ENCODE results near the gene CD6. TPM values are rescaled to one million over a fixed set of nuclear protein-coding genes. Genes with fewer than 3 reads are reported as not detected.

The CD6 gene, protein sequence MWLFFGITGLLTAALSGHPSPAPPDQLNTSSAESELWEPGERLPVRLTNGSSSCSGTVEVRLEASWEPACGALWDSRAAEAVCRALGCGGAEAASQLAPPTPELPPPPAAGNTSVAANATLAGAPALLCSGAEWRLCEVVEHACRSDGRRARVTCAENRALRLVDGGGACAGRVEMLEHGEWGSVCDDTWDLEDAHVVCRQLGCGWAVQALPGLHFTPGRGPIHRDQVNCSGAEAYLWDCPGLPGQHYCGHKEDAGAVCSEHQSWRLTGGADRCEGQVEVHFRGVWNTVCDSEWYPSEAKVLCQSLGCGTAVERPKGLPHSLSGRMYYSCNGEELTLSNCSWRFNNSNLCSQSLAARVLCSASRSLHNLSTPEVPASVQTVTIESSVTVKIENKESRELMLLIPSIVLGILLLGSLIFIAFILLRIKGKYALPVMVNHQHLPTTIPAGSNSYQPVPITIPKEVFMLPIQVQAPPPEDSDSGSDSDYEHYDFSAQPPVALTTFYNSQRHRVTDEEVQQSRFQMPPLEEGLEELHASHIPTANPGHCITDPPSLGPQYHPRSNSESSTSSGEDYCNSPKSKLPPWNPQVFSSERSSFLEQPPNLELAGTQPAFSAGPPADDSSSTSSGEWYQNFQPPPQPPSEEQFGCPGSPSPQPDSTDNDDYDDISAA
- 100 to 1,000 TPM; 229 to 233 TPM for total RNA-seq
- 156 TPM for polyA plus RNA-seq

DNA sequence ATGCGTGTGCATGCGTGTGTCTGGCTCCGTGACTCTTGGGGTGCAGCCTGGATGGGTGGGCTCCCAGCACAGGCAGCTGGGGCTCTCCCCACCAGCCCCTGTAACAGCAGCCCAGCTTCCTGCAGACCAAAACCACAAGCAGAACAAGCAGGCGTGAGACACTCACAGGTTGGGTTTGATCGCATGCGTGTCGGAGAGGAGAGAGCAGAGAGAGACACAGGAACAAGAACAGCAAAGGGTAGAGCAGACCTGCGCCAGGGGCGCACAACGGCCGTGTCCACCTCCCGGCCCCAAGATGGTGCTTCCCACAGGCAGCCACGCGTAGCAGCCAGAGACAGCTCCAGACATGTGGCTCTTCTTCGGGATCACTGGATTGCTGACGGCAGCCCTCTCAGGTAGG, at the start of gene CD6:
Gene CD6 (plus strand): TSS at position 161 of the 400 bp plus-strand sequence. CDS start 186 bp downstream, at position 347.
- peak within 1 kb of the TSS; percentile 85 to 99 (median 94) for H3K27ac Mint-ChIP-seq
- Histone ChIP-seq H3K27me3 (ENCODE audit: insufficient read depth, low read length, poor library complexity, severe bottlenecking) (no peaks in the 10 kb centered on the region), H3K4me3 (ENCODE audit: low read length) (peak within 1 kb of the TSS; percentile 93), H3K36me3 (ENCODE audit: insufficient read depth, low read length) (peaks cover 2% of the 10 kb centered on the region), H3K27ac (ENCODE audit: low read depth, low read length) (peak within 1 kb of the TSS; percentile 90), H3K9me3 (ENCODE audit: low read length) (no peaks in the 10 kb centered on the region), H3K4me1 (ENCODE audit: insufficient read depth, low read length) (peaks cover 32% of the 10 kb centered on the region)
- peak; percentile 55 to 87 (median 77) for DNase-seq
- H3K4me1 Mint-ChIP-seq, result peaks cover 41 to 48% (median 42%) of the 10 kb centered on the region in 3 donors
- CTCF ChIA-PET, result interaction anchor here (0.8 to 2.8 kb wide), 16 partner anchors 8 to 134 kb away, joined by 3 to 14 read pairs (median 4); partner anchors contain the start of gene TMEM109
- POLR2A ChIA-PET, result interaction anchor here (0.6 to 1.3 kb wide), 10 partner anchors 49 to 716 kb away, joined by 3 to 5 read pairs (median 3); partner anchors contain the start of gene TMEM109
- H3K36me3 Mint-ChIP-seq, result peaks cover 8 to 43% (median 12%) of the 10 kb centered on the region in 3 donors
- peaks cover 0 to 1% of the 10 kb centered on the region in 2 donors for H3K27me3 Mint-ChIP-seq
- peaks cover 0 to 2% (median 0%) of the 10 kb centered on the region in 5 donors for H3K9me3 Mint-ChIP-seq
- H3K4me3 Mint-ChIP-seq, result peak within 1 kb of the TSS; percentile 90 to 97 (median 93)

DNA sequence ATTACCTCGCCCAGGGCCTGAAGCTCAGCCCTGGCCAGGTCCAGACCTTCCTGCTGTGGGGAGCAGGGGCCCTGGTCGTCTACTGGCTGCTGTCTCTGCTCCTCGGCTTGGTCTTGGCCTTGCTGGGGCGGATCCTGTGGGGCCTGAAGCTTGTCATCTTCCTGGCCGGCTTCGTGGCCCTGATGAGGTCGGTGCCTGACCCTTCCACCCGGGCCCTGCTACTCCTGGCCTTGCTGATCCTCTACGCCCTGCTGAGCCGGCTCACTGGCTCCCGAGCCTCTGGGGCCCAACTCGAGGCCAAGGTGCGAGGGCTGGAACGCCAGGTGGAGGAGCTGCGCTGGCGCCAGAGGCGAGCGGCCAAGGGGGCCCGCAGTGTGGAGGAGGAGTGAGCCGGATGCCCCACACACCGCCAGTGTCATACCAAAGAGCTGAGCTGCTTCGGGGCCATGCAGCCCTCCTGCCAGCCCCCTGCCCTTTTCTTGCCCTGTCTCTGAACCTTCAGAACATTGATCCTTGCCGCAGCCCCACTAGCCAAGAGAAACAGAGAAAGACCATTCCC, 49.6 kb upstream of the CD6 start:
- no peak for DNase-seq
- Mint-ChIP-seq H3K27ac (peak overlapping the region in 1 of 8 donors; percentile 15), H3K36me3 (peaks cover 22 to 52% (median 25%) of the 10 kb centered on the region in 3 donors), H3K9me3 (no peaks in the 10 kb centered on the region), H3K27me3 (peaks cover 7 to 19% of the 10 kb centered on the region in 2 donors), H3K4me3 (no peak overlapping the region), H3K4me1 (peaks cover 20 to 41% (median 23%) of the 10 kb centered on the region in 3 donors)
- Histone ChIP-seq H3K9me3 (ENCODE audit: low read length) (no peaks in the 10 kb centered on the region), H3K4me3 (ENCODE audit: low read length) (no peak overlapping the region), H3K27ac (ENCODE audit: low read depth, low read length) (no peak overlapping the region), H3K27me3 (ENCODE audit: insufficient read depth, low read length, poor library complexity, severe bottlenecking) (peaks cover 20% of the 10 kb centered on the region), H3K4me1 (ENCODE audit: insufficient read depth, low read length) (peaks cover 13% of the 10 kb centered on the region), H3K36me3 (ENCODE audit: insufficient read depth, low read length) (peaks cover 39% of the 10 kb centered on the region)
- ChIA-PET CTCF (interaction anchor here (0.7 to 0.9 kb wide), 2 partner anchors 21 to 265 kb away, joined by 3 read pairs; no protein-coding TSS in a partner anchor), POLR2A (interaction anchor here (0.6 kb wide), 2 partner anchors 8 to 167 kb away, joined by 3 to 4 read pairs; no protein-coding TSS in a partner anchor)

DNA sequence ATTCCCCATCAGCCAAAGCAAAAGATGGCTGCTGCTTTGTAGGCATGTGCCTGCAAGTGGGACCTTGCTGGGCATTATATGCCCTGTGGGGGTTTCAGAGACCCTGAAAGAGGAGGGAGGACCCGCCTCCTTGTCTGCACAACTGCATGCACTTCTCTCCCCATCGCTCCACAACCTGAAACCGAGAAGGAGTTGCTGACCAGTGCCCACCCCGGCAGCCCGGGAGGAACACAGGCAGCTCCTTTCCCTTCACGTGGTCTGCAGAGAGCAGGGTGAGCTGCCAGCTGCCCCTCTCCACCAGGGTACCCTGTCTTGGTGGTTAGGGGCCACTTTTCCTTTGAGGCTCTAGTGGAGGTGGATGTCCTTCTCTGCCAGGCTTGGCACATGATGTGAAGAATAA, 48.6 kb upstream of the CD6 start:
- no peak for DNase-seq
- H3K4me3 Mint-ChIP-seq, result peak overlapping the region in 1 of 7 donors; percentile 12
- Histone ChIP-seq H3K27ac (ENCODE audit: low read depth, low read length) (no peak overlapping the region), H3K4me1 (ENCODE audit: insufficient read depth, low read length) (peaks cover 13% of the 10 kb centered on the region), H3K27me3 (ENCODE audit: insufficient read depth, low read length, poor library complexity, severe bottlenecking) (peaks cover 20% of the 10 kb centered on the region), H3K9me3 (ENCODE audit: low read length) (no peaks in the 10 kb centered on the region), H3K4me3 (ENCODE audit: low read length) (no peak overlapping the region), H3K36me3 (ENCODE audit: insufficient read depth, low read length) (peaks cover 38% of the 10 kb centered on the region)
- ChIA-PET CTCF (interaction anchor here (1.3 kb wide), 2 partner anchors 92 to 265 kb away, joined by 3 read pairs; no protein-coding TSS in a partner anchor), POLR2A (interaction anchor here (1.1 kb wide), 1 partner anchor 8 kb away, joined by 3 read pairs; no protein-coding TSS in a partner anchor)
- H3K27ac Mint-ChIP-seq, result no peak overlapping the region
- peaks cover 14 to 32% (median 17%) of the 10 kb centered on the region in 3 donors for H3K4me1 Mint-ChIP-seq
- peaks cover 22 to 50% (median 25%) of the 10 kb centered on the region in 3 donors for H3K36me3 Mint-ChIP-seq
- H3K27me3 Mint-ChIP-seq, result peaks cover 8 to 20% of the 10 kb centered on the region in 2 donors
- H3K9me3 Mint-ChIP-seq, result no peaks in the 10 kb centered on the region

DNA sequence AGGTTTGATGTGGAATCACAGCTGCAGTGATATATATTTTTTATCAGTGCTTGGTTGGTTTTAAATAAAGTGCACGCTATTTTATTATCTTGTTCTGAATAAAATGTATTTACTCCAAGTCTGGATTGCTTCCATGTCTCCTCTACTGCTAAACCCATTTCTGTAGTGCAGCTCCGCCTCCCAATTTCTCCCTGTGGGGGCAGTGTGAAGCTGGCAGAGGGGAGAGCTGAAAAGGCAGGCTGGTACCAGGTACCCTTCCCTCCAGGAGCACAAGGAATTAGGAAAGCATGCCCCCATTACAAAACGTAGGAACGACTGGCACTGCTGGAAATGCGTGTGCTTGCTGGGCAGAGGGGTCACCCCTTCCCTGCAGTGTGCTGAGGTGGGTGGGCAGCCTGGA, 48.2 kb upstream of the CD6 start:
- no peaks in the 10 kb centered on the region for H3K9me3 ChIP-seq (ENCODE audit: low read length)
- peak overlapping the region in 5 of 7 donors; percentile 5 to 78 (median 38) for H3K4me3 Mint-ChIP-seq
- H3K36me3 Mint-ChIP-seq, result peaks cover 22 to 48% (median 25%) of the 10 kb centered on the region in 3 donors
- peaks cover 13% of the 10 kb centered on the region for H3K4me1 ChIP-seq (ENCODE audit: insufficient read depth, low read length)
- peaks cover 14 to 29% (median 17%) of the 10 kb centered on the region in 3 donors for H3K4me1 Mint-ChIP-seq
- H3K36me3 ChIP-seq (ENCODE audit: insufficient read depth, low read length), result peaks cover 34% of the 10 kb centered on the region
- H3K9me3 Mint-ChIP-seq, result no peaks in the 10 kb centered on the region
- H3K27ac Mint-ChIP-seq, result no peak overlapping the region
- ChIA-PET POLR2A (interaction anchor here (0.7 to 1.1 kb wide), 2 partner anchors 8 to 18 kb away, joined by 3 read pairs; no protein-coding TSS in a partner anchor), CTCF (interaction anchor here (1.3 kb wide), 2 partner anchors 92 to 265 kb away, joined by 3 read pairs; no protein-coding TSS in a partner anchor)
- peaks cover 20% of the 10 kb centered on the region for H3K27me3 ChIP-seq (ENCODE audit: insufficient read depth, low read length, poor library complexity, severe bottlenecking)
- no peak for DNase-seq
- H3K27me3 Mint-ChIP-seq, result peaks cover 8 to 20% of the 10 kb centered on the region in 2 donors
- H3K27ac ChIP-seq (ENCODE audit: low read depth, low read length), result no peak overlapping the region
- H3K4me3 ChIP-seq (ENCODE audit: low read length), result no peak overlapping the region

DNA sequence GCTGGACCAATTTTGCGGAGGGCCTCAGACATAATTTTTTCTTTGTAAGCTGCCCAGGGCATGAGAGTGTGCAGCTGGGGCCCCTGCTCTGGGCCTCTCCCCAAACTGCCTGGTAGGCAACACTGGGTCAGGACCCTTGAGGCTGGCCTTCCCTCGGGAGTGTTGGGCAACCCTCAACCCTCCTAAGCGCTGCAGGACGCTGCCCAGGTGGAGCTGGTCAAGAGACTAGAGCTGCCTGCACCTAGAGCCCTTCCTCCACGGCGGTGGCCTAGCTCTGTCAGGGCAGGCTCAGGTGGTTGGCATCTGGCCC, 47.7 kb upstream of the CD6 start:
- Histone ChIP-seq H3K36me3 (ENCODE audit: insufficient read depth, low read length) (peaks cover 33% of the 10 kb centered on the region), H3K27ac (ENCODE audit: low read depth, low read length) (no peak overlapping the region), H3K4me3 (ENCODE audit: low read length) (no peak overlapping the region), H3K27me3 (ENCODE audit: insufficient read depth, low read length, poor library complexity, severe bottlenecking) (peaks cover 20% of the 10 kb centered on the region), H3K9me3 (ENCODE audit: low read length) (no peaks in the 10 kb centered on the region), H3K4me1 (ENCODE audit: insufficient read depth, low read length) (peaks cover 13% of the 10 kb centered on the region)
- CTCF ChIA-PET, result interaction anchor here (1.0 to 1.3 kb wide), 3 partner anchors 24 to 264 kb away, joined by 3 read pairs; no protein-coding TSS in a partner anchor
- Mint-ChIP-seq H3K27me3 (peaks cover 8 to 20% of the 10 kb centered on the region in 2 donors), H3K4me1 (peaks cover 14 to 29% (median 17%) of the 10 kb centered on the region in 3 donors), H3K4me3 (peak overlapping the region in 6 of 7 donors; percentile 35 to 78 (median 53)), H3K36me3 (peaks cover 22 to 47% (median 25%) of the 10 kb centered on the region in 3 donors), H3K9me3 (no peaks in the 10 kb centered on the region), H3K27ac (peak overlapping the region in 1 of 8 donors; percentile 29)
- POLR2A ChIA-PET, result interaction anchor here (0.7 to 1.1 kb wide), 2 partner anchors 9 to 18 kb away, joined by 3 read pairs; no protein-coding TSS in a partner anchor
- DNase-seq, result no peak

DNA sequence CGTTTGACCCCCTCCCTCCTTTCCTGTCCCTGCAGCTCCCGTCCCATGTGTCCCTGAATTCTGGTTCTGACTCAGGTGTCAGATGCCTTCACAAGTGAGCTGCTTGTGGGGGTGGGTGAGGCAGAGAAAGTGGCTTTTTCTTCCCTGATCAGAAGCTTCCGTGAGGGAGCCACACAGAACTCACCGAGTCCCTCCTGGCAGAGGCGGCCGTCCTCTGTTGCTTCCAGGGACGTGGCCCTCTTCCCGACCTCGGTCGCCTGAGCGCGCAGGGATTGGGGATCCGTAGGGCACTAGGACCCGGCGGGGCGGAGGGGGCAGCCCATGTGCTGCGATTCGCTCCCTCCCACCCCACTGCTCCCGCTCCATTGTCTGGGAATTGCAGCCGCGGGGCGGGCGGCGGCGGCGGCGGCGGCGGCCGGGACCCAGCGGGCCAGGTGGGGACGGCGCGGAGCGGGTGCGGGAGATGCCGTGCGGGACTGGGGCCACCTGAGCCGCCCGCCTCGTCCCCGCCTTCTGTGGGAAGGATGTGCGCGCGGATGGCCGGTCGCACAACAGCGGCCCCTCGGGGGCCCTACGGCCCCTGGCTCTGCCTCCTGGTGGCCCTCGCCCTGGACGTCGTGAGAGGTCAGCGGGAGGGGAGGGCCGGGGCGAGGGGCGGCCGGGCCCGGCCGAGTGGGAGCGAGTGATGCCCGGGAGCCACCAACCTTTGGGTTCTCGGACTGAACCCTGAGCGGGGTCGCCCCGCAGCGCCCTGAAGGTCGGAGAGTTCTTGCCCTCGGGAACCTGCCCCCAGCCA, 47.2 kb upstream of the CD6 start, which contains the start of gene TMEM132A:
Gene TMEM132A (plus strand): TSS at position 351 of the 796 bp plus-strand sequence. CDS start 174 bp downstream, at position 525.
- peaks cover 13% of the 10 kb centered on the region for H3K4me1 ChIP-seq (ENCODE audit: insufficient read depth, low read length)
- H3K27me3 Mint-ChIP-seq, result peaks cover 10 to 20% of the 10 kb centered on the region in 2 donors
- peak within 1 kb of the TSS; percentile 8 to 89 (median 70) for H3K4me3 Mint-ChIP-seq
- peaks cover 22 to 42% (median 25%) of the 10 kb centered on the region in 3 donors for H3K36me3 Mint-ChIP-seq
- DNase-seq, result no peak
- ChIA-PET CTCF (interaction anchor here (1.0 to 1.3 kb wide), 3 partner anchors 25 to 264 kb away, joined by 3 read pairs; no protein-coding TSS in a partner anchor), POLR2A (interaction anchor here (0.6 to 1.1 kb wide), 3 partner anchors 9 to 19 kb away, joined by 3 read pairs; no protein-coding TSS in a partner anchor)
- no peaks in the 10 kb centered on the region for H3K9me3 Mint-ChIP-seq
- H3K4me1 Mint-ChIP-seq, result peaks cover 14 to 24% (median 17%) of the 10 kb centered on the region in 3 donors
- peaks cover 32% of the 10 kb centered on the region for H3K36me3 ChIP-seq (ENCODE audit: insufficient read depth, low read length)
- H3K27ac Mint-ChIP-seq, result peak within 1 kb of the TSS in 5 of 8 donors; percentile 18 to 56 (median 43)
- H3K27ac ChIP-seq (ENCODE audit: low read depth, low read length), result no peak within 1 kb of the TSS
- peaks cover 20% of the 10 kb centered on the region for H3K27me3 ChIP-seq (ENCODE audit: insufficient read depth, low read length, poor library complexity, severe bottlenecking)
- no peak within 1 kb of the TSS for H3K4me3 ChIP-seq (ENCODE audit: low read length)
- H3K9me3 ChIP-seq (ENCODE audit: low read length), result no peaks in the 10 kb centered on the region
